IMR-90 (cell line): ENCODE data around the gene HERC4. TPM values are rescaled to one million over a fixed set of nuclear protein-coding genes. Genes with fewer than 3 reads are reported as not detected.

Experiments
- ATAC-seq: fragments of 200-7000 bp; cut with Tn5 transposase; 2 replicates; pipeline ENCODE4 v1.9.1; 2020; ENCODE audit warnings: low read depth, mild to moderate bottlenecking, moderate library complexity
- BruUV-seq: library from RNA; stranded (reverse); fragments of 400-500 nt; replicated peaks from 2 replicates; lab custom pipeline; 2021; lab: Mats Ljungman, UMichigan
- CTCF ChIA-PET: fragments of 300-600 bp; formaldehyde crosslinking; extraction: SDS; loops from one replicate; lab custom pipeline; 2021; ENCODE audit warnings: antibody characterized with exemption; lab: Yijun Ruan, JAX
- POLR2A ChIA-PET: fragments of 300-600 bp; sonication (Branson Sonifier 250); formaldehyde crosslinking; loops from one replicate; lab custom pipeline; 2022; ENCODE audit warnings: antibody characterized with exemption; ENCODE audit not compliant: unreplicated experiment; lab: Charles Lee
- DNase-seq: peaks from one replicate; pipeline ENCODE4 v3.0.0; 2013
- H2AFZ ChIP-seq: replicated peaks from 2 replicates; pipeline ENCODE3; 2013; ENCODE audit warnings: low read length, mild to moderate bottlenecking; ENCODE audit not compliant: poor library complexity
- H2AK5ac ChIP-seq: 2 replicates; pipeline ENCODE4 v1.6.1; 2013; ENCODE audit warnings: low read depth, low read length, inconsistent platforms
- H2AK9ac ChIP-seq: replicated peaks from 2 replicates; pipeline ENCODE3; 2013; ENCODE audit warnings: mild to moderate bottlenecking, low read depth, low read length, moderate library complexity; ENCODE audit not compliant: poor library complexity
- H2BK120ac ChIP-seq: 2 replicates; pipeline ENCODE4 v1.6.1; 2013; ENCODE audit warnings: low read depth, low read length, inconsistent platforms
- H2BK15ac ChIP-seq: 3 replicates; pipeline ENCODE4 v1.6.1; 2013; ENCODE audit warnings: low read depth, low read length, inconsistent platforms
- H2BK20ac ChIP-seq: 2 replicates; pipeline ENCODE4 v1.6.1; 2013; ENCODE audit warnings: low read depth, mild to moderate bottlenecking, inconsistent platforms, low read length, moderate library complexity
- H2BK5ac ChIP-seq: 2 replicates; pipeline ENCODE4 v1.6.1; 2013; ENCODE audit warnings: mild to moderate bottlenecking, low read depth, low read length, inconsistent platforms; ENCODE audit not compliant: poor library complexity, severe bottlenecking
- H3K14ac ChIP-seq: replicated peaks from 2 replicates; pipeline ENCODE4 v1.6.1; 2013; ENCODE audit warnings: low read depth, low read length, inconsistent platforms
- H3K18ac ChIP-seq: 2 replicates; pipeline ENCODE4 v1.6.1; 2013; ENCODE audit warnings: low read depth, low read length, control low read depth
- H3K23ac ChIP-seq: 2 replicates; pipeline ENCODE4 v1.6.1; 2013; ENCODE audit warnings: low read depth, low read length, inconsistent platforms
- H3K27ac ChIP-seq: 2 replicates; pipeline ENCODE4 v1.5.1; 2013; ENCODE audit warnings: mild to moderate bottlenecking, control low read depth, low read length; ENCODE audit not compliant: insufficient read depth
- H3K27me3 ChIP-seq: 2 replicates; pipeline ENCODE4 v1.6.1; 2013; ENCODE audit warnings: low read length; ENCODE audit not compliant: control insufficient read depth, insufficient read depth
- H3K36me3 ChIP-seq: 2 replicates; pipeline ENCODE4 v1.6.1; 2013; ENCODE audit warnings: low read length, mixed read lengths; ENCODE audit not compliant: control insufficient read depth, insufficient read depth
- H3K4ac ChIP-seq: 2 replicates; pipeline ENCODE4 v1.6.1; 2013; ENCODE audit warnings: low read depth, low read length, inconsistent platforms
- H3K4me1 ChIP-seq: 2 replicates; pipeline ENCODE4 v1.6.1; 2013; ENCODE audit warnings: low read length, mixed read lengths; ENCODE audit not compliant: control insufficient read depth, insufficient read depth
- H3K4me2 ChIP-seq: 2 replicates; pipeline ENCODE4 v1.6.1; 2013; ENCODE audit warnings: low read depth, mild to moderate bottlenecking, control low read depth, low read length, moderate library complexity
- H3K4me3 ChIP-seq: 2 replicates; pipeline ENCODE4 v1.5.1; 2013; ENCODE audit warnings: low read depth, mild to moderate bottlenecking, control low read depth, low read length, moderate library complexity; ENCODE audit not compliant: insufficient read depth
- H3K56ac ChIP-seq: 2 replicates; pipeline ENCODE4 v1.6.1; 2013; ENCODE audit warnings: low read length, inconsistent platforms; ENCODE audit not compliant: insufficient read depth; ENCODE audit errors: extremely low read depth
- H3K79me1 ChIP-seq, 2 experiments: 2 replicates each; pipeline ENCODE4 v1.6.1; 2013; ENCODE audit warnings: low read length in 2 of 2, inconsistent platforms in 1 of 2, low read depth in 1 of 2
- H3K9ac ChIP-seq: 2 replicates; pipeline ENCODE4 v1.6.1; 2013; ENCODE audit warnings: low read depth, low read length, control low read depth
- H3K9me1 ChIP-seq: 2 replicates; pipeline ENCODE4 v1.6.1; 2013; ENCODE audit warnings: low read length, inconsistent platforms; ENCODE audit not compliant: insufficient read depth
- H3K9me3 ChIP-seq: 2 replicates; pipeline ENCODE4 v1.6.1; 2013; ENCODE audit warnings: low read length; ENCODE audit not compliant: control insufficient read depth, insufficient read depth
- H4K20me1 ChIP-seq: 2 replicates; pipeline ENCODE4 v1.6.1; 2013; ENCODE audit warnings: low read length, inconsistent platforms; ENCODE audit not compliant: insufficient read depth
- H4K5ac ChIP-seq: 2 replicates; pipeline ENCODE4 v1.6.1; 2013; ENCODE audit warnings: mild to moderate bottlenecking, low read depth, low read length, control low read depth
- H4K8ac ChIP-seq, 2 experiments: 2 replicates each; pipeline ENCODE4 v1.6.1; 2013; ENCODE audit warnings: low read depth in 2 of 2, low read length in 2 of 2, control low read depth in 1 of 2, inconsistent platforms in 1 of 2
- H4K91ac ChIP-seq: 2 replicates; pipeline ENCODE4 v1.6.1; 2013; ENCODE audit warnings: low read depth, low read length, inconsistent platforms; ENCODE audit not compliant: insufficient read depth
- BHLHE40 ChIP-seq: fragments of 150-350 bp; IDR thresholded peaks from 2 replicates; pipeline ENCODE4 v1.6.1; 2016; ENCODE audit warnings: mild to moderate bottlenecking, low read depth, low read length
- CEBPB ChIP-seq: IDR thresholded peaks from 2 replicates; pipeline ENCODE4 v1.6.1; 2012; ENCODE audit warnings: low read depth, low read length, improper control_type of control experiment
- CHD1 ChIP-seq: IDR thresholded peaks from 2 replicates; pipeline ENCODE4 v1.6.1; 2012; ENCODE audit warnings: low read depth, low read length, improper control_type of control experiment
- MAFK ChIP-seq: IDR thresholded peaks from 2 replicates; pipeline ENCODE4 v1.6.1; 2012; ENCODE audit warnings: low read depth, low read length, improper control_type of control experiment
- MAZ ChIP-seq: IDR thresholded peaks from 2 replicates; pipeline ENCODE4 v1.6.1; 2012; ENCODE audit warnings: low read depth, mild to moderate bottlenecking, low read length, improper control_type of control experiment, moderate library complexity, borderline replicate concordance
- NFE2L2 ChIP-seq: fragments of 150-350 bp; IDR thresholded peaks from 2 replicates; pipeline ENCODE4 v1.6.1; 2016; ENCODE audit warnings: low read depth, mild to moderate bottlenecking, low read length
- POLR2A ChIP-seq: IDR thresholded peaks from 2 replicates; pipeline ENCODE4 v1.6.1; 2012; ENCODE audit warnings: mild to moderate bottlenecking, low read depth, low read length
- RAD21 ChIP-seq: IDR thresholded peaks from 2 replicates; pipeline ENCODE4 v1.6.1; 2012; ENCODE audit warnings: low read length, improper control_type of control experiment
- RFX5 ChIP-seq: IDR thresholded peaks from 2 replicates; pipeline ENCODE4 v1.8.0; 2012; ENCODE audit warnings: low read depth, mild to moderate bottlenecking, low read length, moderate library complexity
- SMC3 ChIP-seq: fragments of 150-350 bp; IDR thresholded peaks from 2 replicates; pipeline ENCODE4 v1.6.1; 2016; ENCODE audit warnings: low read depth, mild to moderate bottlenecking, antibody characterized with exemption, low read length, moderate library complexity
- WGBS, 2 experiments: methylation state at CpG; one replicate each; pipeline versions ENCODE4 v1.1.5 to v1.1.7; 2013; ENCODE audit warnings: missing lambda C conversion rate in 2 of 2; ENCODE audit not compliant: insufficient read length in 1 of 2; ENCODE audit errors: extremely low coverage in 2 of 2; 5-methylcytosine and 5-hydroxymethylcytosine counted together
- dilution Hi-C: fragments of 300-500 bp; cut with HindIII; formaldehyde crosslinking; loops from one replicate; pipeline ENCODE4 v1.14.3; 2018; ENCODE audit warnings: low sequenced_read_pairs; ENCODE audit not compliant: unreplicated experiment
- in situ Hi-C: fragments of 300-500 bp; cut with MboI; formaldehyde crosslinking; loops from 3 replicates; pipeline ENCODE4 v1.14.3; 2019; ENCODE audit warnings: low sequenced_read_pairs, inconsistent platforms, mixed read lengths
- intact Hi-C: fragments of 100-400 bp; cut with micrococcal nuclease; formaldehyde crosslinking; loops from 2 replicates; pipeline ENCODE4 v1.10.0; 2022
- polyA plus RNA-seq, 3 experiments: library from polyadenylated mRNA; depleted of rRNA; stranded (reverse); fragments of >200 nt; gene quantifications; 2 replicates each; pipeline ENCODE4 v1.2.3, GENCODE V29; 2012; ENCODE audit warnings: low replicate concordance in 1 of 3
- total RNA-seq: library from RNA; depleted of rRNA; stranded (reverse); fragments of >200 nt; gene quantifications from 2 replicates; pipeline ENCODE4 v1.2.3, GENCODE V29; 2012
- TF ChIP-seq, protein P1 (sequence below): fragments of 150-350 bp; IDR thresholded peaks from 2 replicates; pipeline ENCODE4 v1.6.1; 2016; ENCODE audit warnings: low read depth, mild to moderate bottlenecking, low read length, moderate library complexity, borderline replicate concordance
- TF ChIP-seq, protein P2 (sequence below): conservative IDR thresholded peaks from 2 replicates; pipeline ENCODE4 v1.5.1; 2012; ENCODE audit warnings: mild to moderate bottlenecking, low read depth, low read length, improper control_type of control experiment
- TF ChIP-seq, protein P3 (sequence below): fragments of 150-350 bp; IDR thresholded peaks from 2 replicates; pipeline ENCODE4 v1.6.1; 2017; ENCODE audit warnings: mild to moderate bottlenecking, antibody characterized with exemption, low read length, low read depth

Gene HERC4
- total and polyA plus RNA-seq, 2 of the 4 experiments (the other 2 are of a cell fraction): 66.6 to 92.8 TPM

DNA sequence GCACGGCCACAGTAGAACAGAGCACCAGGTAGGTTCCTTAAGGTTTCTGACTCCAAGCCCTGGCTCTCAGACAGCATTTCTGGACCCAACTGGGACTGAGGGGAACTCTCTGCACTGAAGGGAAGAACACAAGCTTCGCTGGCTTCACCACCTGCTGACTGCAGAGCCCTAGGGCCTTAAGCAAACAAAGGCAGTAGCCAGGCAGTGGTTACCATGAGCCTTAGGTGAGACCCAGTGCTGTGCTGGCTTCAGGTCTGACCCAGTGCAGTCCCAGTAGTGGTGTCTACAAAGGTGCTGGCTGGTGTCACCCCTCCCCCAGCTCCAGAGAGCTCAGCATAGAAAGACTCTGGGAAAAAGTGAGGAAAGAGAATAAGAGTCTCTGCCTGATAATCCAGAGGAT lies 131.2 kb downstream of the HERC4 start:
- Histone ChIP-seq H2BK20ac (no peak overlapping the region), H3K27ac (no peak overlapping the region), H3K4me3 (no peak overlapping the region), H3K9ac (no peak overlapping the region), H3K14ac (no peak overlapping the region), H3K36me3 (peaks cover 23% of the 10 kb centered on the region), H2AK5ac (no peak overlapping the region), H4K20me1 (peaks cover 8% of the 10 kb centered on the region), H3K4me2 (no peak overlapping the region), H2BK5ac (no peak overlapping the region), H3K4ac (no peak overlapping the region), H2BK120ac (no peak overlapping the region), H2BK15ac (no peak overlapping the region), H2AFZ (no peak overlapping the region), H3K18ac (no peak overlapping the region), H3K23ac (no peak overlapping the region; the same call in 1 of the 2 replicates), H4K5ac (no peak overlapping the region), H4K8ac (no peak overlapping the region), H3K9me3 (no peaks in the 10 kb centered on the region), H3K79me1 (peaks cover 15 to 32% of the 10 kb centered on the region in 2 experiments), H3K27me3 (no peaks in the 10 kb centered on the region), H3K9me1 (peaks cover 2% of the 10 kb centered on the region; the same call in 1 of the 2 replicates), H4K91ac (no peak overlapping the region), H3K4me1 (no peaks in the 10 kb centered on the region), H3K56ac (no peak overlapping the region), H2AK9ac (no peak overlapping the region)
- BruUV-seq: no TSS peak
- no peak for ATAC-seq
- 100% methylated on average over 1 of the region's 2 CpGs; no CpG with 5 or more reads in 1 of the 2 experiments for WGBS, 2 experiments
- in situ Hi-C loops: no loop called here
- no peak for DNase-seq
- CTCF ChIA-PET: no interaction called here
- dilution Hi-C loops: no loop called here
- intact Hi-C loops: no loop called here
- POLR2A ChIA-PET: no interaction called here
- TF ChIP-seq, protein P1, sequence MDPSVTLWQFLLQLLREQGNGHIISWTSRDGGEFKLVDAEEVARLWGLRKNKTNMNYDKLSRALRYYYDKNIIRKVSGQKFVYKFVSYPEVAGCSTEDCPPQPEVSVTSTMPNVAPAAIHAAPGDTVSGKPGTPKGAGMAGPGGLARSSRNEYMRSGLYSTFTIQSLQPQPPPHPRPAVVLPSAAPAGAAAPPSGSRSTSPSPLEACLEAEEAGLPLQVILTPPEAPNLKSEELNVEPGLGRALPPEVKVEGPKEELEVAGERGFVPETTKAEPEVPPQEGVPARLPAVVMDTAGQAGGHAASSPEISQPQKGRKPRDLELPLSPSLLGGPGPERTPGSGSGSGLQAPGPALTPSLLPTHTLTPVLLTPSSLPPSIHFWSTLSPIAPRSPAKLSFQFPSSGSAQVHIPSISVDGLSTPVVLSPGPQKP: no peak
- TF ChIP-seq MAZ (no peak), SMC3 (no peak), BHLHE40 (no peak), MAFK (no peak), CEBPB (no peak), RAD21 (no peak), RFX5 (no peak), NFE2L2 (no peak), POLR2A (no peak), CHD1 (no peak)
- TF ChIP-seq, protein P2, sequence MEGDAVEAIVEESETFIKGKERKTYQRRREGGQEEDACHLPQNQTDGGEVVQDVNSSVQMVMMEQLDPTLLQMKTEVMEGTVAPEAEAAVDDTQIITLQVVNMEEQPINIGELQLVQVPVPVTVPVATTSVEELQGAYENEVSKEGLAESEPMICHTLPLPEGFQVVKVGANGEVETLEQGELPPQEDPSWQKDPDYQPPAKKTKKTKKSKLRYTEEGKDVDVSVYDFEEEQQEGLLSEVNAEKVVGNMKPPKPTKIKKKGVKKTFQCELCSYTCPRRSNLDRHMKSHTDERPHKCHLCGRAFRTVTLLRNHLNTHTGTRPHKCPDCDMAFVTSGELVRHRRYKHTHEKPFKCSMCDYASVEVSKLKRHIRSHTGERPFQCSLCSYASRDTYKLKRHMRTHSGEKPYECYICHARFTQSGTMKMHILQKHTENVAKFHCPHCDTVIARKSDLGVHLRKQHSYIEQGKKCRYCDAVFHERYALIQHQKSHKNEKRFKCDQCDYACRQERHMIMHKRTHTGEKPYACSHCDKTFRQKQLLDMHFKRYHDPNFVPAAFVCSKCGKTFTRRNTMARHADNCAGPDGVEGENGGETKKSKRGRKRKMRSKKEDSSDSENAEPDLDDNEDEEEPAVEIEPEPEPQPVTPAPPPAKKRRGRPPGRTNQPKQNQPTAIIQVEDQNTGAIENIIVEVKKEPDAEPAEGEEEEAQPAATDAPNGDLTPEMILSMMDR: no peak
- TF ChIP-seq, protein P3, sequence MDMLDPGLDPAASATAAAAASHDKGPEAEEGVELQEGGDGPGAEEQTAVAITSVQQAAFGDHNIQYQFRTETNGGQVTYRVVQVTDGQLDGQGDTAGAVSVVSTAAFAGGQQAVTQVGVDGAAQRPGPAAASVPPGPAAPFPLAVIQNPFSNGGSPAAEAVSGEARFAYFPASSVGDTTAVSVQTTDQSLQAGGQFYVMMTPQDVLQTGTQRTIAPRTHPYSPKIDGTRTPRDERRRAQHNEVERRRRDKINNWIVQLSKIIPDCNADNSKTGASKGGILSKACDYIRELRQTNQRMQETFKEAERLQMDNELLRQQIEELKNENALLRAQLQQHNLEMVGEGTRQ: no peak
